Thyroid gland (tissue), 4 donors: ENCODE results near the gene ZNF585A.

ENCODE experiments used
- CTCF ChIP-seq, 6 experiments: fragments of 200-600 bp in 3 of 6; fragments of 450-650 bp in 3 of 6; sonication (generic) in 3 of 6; IDR thresholded peaks; one replicate each; pipeline ENCODE4 v1.5.1; 2016 to 2019; ENCODE audit warnings: antibody characterized with exemption in 6 of 6, mild to moderate bottlenecking in 2 of 6, inconsistent platforms in 1 of 6, moderate library complexity in 1 of 6
- POLR2A ChIP-seq, 2 donors: fragments of 450-650 bp; IDR thresholded peaks; one replicate each; pipeline ENCODE4 v1.6.1; 2017; ENCODE audit warnings: antibody characterized with exemption in 2 of 2, mild to moderate bottlenecking in 2 of 2, moderate library complexity in 1 of 2

GRCh38 chr19:37136111-37136510, 36.4 kb downstream of the ZNF585A start:
- TF ChIP-seq CTCF (IDR thresholded peaks at IDR 0.05): no peak
- TF ChIP-seq POLR2A (IDR thresholded peaks at IDR 0.05): no peak
